Nephron progenitor cell (in vitro differentiated cells): ENCODE results near the gene NELFCD.
"Not testable (repeated sequence)": the region's sequence is repeated elsewhere in the genome, so short reads cannot be mapped to it uniquely, and the experiment has no call there.

ENCODE experiments used
- DNase-seq: peaks from one replicate; pipeline ENCODE4 v3.0.0; 2021
- H3K27ac Mint-ChIP-seq: 2 replicates; pipeline ENCODE4 v1.8.0; 2021; ENCODE audit warnings: mild to moderate bottlenecking, moderate library complexity, mixed read lengths
- H3K27me3 Mint-ChIP-seq: 2 replicates; pipeline ENCODE4 v1.8.0; 2021; ENCODE audit warnings: mild to moderate bottlenecking, low read depth, mixed read lengths; ENCODE audit not compliant: poor library complexity
- H3K36me3 Mint-ChIP-seq: 2 replicates; pipeline ENCODE4 v1.8.0; 2021; ENCODE audit warnings: low read depth, mixed read lengths
- H3K4me1 Mint-ChIP-seq: 2 replicates; pipeline ENCODE4 v1.8.0; 2021; ENCODE audit warnings: mixed read lengths
- H3K4me3 Mint-ChIP-seq: 2 replicates; pipeline ENCODE4 v1.8.0; 2021; ENCODE audit warnings: mild to moderate bottlenecking, moderate library complexity, mixed read lengths
- H3K9me3 Mint-ChIP-seq: 2 replicates; pipeline ENCODE4 v1.8.0; 2021; ENCODE audit warnings: mild to moderate bottlenecking, moderate library complexity, mixed read lengths
- TF ChIP-seq, protein P1 (sequence below): fragments of 200-600 bp; sonication (generic); IDR thresholded peaks from 2 replicates; pipeline ENCODE4 v1.5.0; 2021; ENCODE audit warnings: antibody characterized with exemption

Gene NELFCD

DNA sequence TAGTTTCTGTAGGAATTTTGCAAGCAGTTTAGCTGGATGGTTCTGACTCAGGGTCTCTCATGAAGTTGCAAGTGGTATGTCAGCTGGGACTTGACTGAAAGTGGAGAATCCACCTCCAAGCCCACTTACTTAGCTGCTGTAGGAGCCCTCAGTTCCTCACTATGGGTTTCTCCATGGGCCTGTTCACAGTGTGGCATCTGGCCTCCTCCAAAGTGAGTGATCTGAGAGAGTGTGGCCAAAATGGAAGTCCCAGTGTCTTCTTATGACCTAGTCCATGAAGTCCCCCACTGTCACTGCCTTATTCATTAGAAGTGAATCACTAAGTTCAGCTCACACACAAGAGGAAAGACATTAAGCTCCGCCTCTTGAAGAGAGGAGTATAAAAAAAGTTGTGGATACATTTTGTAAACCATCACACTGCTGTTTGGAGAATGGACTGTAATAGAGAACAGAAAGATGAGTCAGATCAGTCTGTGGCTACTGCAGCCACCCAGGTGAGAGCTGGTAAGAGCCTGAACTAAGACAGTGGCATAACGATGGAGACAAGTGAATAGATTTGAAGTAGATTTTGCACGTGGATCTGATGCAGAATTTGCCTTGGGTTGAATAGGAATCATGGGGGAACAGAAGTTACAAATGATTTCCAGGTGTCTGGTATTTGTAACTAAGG is 4.9 kb upstream of the NELFCD start:
- H3K4me1 Mint-ChIP-seq = peaks cover 5% of the 10 kb centered on the region
- no peak overlapping the region for H3K4me3 Mint-ChIP-seq
- H3K9me3 Mint-ChIP-seq = peaks cover 63% of the 10 kb centered on the region
- H3K36me3 Mint-ChIP-seq = peaks cover 8% of the 10 kb centered on the region
- H3K27ac Mint-ChIP-seq = no peak overlapping the region
- DNase-seq = no peak
- TF ChIP-seq, protein P1, sequence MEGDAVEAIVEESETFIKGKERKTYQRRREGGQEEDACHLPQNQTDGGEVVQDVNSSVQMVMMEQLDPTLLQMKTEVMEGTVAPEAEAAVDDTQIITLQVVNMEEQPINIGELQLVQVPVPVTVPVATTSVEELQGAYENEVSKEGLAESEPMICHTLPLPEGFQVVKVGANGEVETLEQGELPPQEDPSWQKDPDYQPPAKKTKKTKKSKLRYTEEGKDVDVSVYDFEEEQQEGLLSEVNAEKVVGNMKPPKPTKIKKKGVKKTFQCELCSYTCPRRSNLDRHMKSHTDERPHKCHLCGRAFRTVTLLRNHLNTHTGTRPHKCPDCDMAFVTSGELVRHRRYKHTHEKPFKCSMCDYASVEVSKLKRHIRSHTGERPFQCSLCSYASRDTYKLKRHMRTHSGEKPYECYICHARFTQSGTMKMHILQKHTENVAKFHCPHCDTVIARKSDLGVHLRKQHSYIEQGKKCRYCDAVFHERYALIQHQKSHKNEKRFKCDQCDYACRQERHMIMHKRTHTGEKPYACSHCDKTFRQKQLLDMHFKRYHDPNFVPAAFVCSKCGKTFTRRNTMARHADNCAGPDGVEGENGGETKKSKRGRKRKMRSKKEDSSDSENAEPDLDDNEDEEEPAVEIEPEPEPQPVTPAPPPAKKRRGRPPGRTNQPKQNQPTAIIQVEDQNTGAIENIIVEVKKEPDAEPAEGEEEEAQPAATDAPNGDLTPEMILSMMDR = no peak
- H3K27me3 Mint-ChIP-seq = peaks cover 14% of the 10 kb centered on the region

DNA sequence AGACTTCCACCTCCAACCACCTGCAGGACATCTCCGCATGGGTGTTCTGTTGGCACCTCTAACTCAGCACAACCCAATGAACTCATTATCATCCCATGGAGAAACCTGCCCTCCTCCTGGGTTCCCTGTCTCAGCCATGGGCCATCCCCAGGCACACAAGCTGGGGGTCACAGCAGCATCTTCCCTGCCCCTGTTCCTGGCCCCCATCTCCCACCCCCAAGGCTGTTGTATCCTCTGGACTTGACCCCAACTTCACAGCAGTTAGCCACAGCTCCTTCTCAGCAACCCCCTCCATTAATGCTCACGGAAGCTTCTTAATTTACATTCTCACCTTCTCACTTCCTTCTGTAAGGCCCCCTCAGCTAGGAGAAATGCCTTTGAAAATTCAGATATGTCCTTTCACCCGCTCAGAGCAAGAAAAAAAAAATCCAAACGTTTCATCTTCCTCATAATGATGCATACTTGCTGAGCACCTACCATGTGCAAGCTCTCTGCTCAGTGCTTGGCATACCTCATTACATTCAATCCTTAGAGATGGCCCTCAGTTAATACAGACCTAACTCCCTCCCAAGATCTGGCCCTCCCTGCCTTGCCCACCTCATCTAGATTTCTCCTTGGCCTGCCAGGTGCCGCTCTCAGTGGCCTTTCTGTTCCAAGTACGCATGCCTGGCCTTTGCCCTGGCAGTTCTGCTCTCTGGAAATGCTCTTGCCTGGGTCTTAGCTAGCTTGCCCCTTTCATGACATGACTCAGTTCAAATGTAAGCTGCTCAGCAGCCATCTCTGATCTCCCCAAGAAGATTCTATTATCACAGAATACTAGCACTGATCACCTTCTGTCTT is 2.5 kb upstream of the NELFCD start:
- H3K4me3 Mint-ChIP-seq = no peak overlapping the region

DNA sequence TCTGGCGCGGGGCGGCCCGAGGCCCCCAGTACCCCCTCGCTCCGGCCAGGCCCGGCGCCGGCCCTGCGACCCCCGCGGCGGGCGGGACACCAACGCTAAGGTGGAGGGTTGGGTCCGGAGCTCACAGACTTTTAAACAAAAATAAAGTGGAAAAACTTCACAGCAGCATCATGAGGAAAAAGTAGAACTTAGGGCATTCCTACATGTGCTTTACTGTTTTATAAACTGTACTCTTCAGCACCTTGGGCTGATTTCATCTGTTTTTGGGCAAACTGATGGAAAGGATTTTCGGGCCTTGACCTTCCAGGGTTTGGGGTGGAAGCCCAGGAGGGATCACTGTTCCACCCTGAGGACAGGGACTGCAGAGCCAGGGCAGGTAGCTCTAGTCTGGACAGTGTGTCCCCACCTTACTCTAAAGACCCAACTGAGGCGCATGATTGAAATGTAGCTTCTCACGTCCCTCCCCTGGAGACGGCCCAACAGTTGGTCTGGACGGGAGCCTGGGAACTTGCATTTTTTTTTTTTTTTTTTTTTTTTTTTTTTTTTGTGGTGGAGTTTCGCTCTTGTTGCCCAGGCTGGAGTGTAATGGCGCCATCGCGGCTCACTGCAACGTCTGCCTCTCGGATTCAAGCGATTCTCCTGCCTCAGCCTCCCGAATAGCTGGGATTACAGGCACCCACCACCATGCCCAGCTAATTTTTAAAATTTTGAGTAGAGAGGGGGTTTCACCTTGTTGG is 740 bp downstream of the NELFCD start:
- Mint-ChIP-seq H3K9me3 (peaks cover 27% of the 10 kb centered on the region), H3K27ac (no peak overlapping the region), H3K36me3 (peaks cover 17% of the 10 kb centered on the region), H3K4me1 (peaks cover 47% of the 10 kb centered on the region), H3K4me3 (peak overlapping the region; percentile 89), H3K27me3 (peaks cover 3% of the 10 kb centered on the region)
- no peak for DNase-seq
- TF ChIP-seq, protein P1 = no peak

More for the DNA sequence above, 2.5 kb upstream of the NELFCD start:
- Mint-ChIP-seq H3K9me3 (peaks cover 55% of the 10 kb centered on the region), H3K36me3 (peaks cover 15% of the 10 kb centered on the region), H3K27me3 (peaks cover 11% of the 10 kb centered on the region), H3K27ac (peak overlapping the region; percentile 42), H3K4me1 (peaks cover 18% of the 10 kb centered on the region)
- DNase-seq = no peak
- TF ChIP-seq, protein P1 = no peak

DNA sequence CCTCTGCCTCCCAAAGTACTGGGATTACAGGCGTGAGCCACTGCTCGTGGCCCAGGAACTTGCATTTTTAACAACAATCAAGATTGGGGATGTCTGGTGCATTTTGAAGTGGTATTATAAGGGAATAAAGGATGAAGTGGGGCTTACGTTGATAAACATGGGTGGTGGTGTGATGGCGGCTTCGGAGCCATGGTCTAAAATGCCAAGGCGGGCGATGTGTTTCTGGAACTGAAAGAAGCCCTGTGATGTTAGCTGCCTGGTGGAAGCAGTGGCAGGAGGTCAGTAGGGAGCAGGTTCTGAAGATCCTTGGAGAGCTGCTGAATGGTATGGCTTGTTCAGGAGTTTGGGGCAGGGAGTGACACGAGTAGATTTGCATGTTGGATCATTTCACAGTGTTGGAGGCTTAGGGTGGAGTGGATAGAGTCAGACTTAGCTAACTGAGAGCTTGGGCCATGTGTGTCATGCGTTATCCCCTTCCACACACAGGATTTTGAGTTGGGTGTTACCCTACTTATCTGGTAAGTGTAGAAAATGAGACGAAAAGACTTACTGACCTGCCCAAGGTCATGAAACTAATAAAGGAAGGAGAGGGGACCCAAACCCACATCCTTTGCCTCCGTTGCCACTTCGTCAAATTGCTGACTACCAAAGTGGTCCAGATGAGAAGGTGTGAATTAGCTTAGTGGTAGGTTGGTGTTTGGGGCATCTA is 1.5 kb downstream of the NELFCD start:
- peaks cover 21% of the 10 kb centered on the region for H3K9me3 Mint-ChIP-seq
- H3K4me1 Mint-ChIP-seq = peaks cover 50% of the 10 kb centered on the region
- no peak overlapping the region for H3K27ac Mint-ChIP-seq
- TF ChIP-seq, protein P1 = no peak
- DNase-seq = no peak
- peak overlapping the region; percentile 89 for H3K4me3 Mint-ChIP-seq
- peaks cover 3% of the 10 kb centered on the region for H3K27me3 Mint-ChIP-seq
- peaks cover 25% of the 10 kb centered on the region for H3K36me3 Mint-ChIP-seq

DNA sequence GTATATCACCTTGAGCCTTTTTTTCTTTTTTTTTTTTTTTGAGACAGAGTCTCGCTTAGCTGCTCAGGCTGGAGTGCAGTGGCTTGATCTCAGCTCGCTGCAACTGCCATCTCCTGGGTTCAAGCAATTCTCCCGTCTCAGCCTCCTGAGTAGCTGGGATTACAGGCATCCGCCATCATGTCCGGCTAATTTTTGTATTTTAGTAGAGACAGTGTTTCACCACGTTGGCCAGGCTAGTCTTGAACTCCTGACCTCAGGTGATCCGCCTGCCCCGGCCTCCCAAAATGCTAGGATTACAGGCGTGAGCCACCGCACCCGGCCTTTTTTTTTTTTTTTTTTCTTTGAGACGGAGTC is 2.0 kb downstream of the NELFCD start:
- H3K27me3 Mint-ChIP-seq, H3K4me3 Mint-ChIP-seq, DNase-seq, H3K27ac Mint-ChIP-seq: not testable (repeated sequence)
- Mint-ChIP-seq H3K9me3 (peaks cover 17% of the 10 kb centered on the region), H3K4me1 (peaks cover 50% of the 10 kb centered on the region), H3K36me3 (peaks cover 30% of the 10 kb centered on the region)
